HG03469 (cell line): Measurements from ENCODE around the gene RBFOX1.

ENCODE experiments used
- ATAC-seq: cut with Tn5 transposase; IDR thresholded peaks from one replicate; pipeline ENCODE4 v1.9.1; 2021; ENCODE audit warnings: mild to moderate bottlenecking, moderate library complexity, moderate number of reproducible peaks; ENCODE audit not compliant: unreplicated experiment

The RBFOX1 gene

GRCh38 chr16:7366993-7367880, 34.6 kb downstream of the RBFOX1 start:
- no peak for ATAC-seq

GRCh38 chr16:7369204-7369603, 36.6 kb downstream of the RBFOX1 start:
- ATAC-seq: no peak

- no peak for ATAC-seq
These were observed 39.5 kb downstream of the RBFOX1 start for GRCh38 chr16:7372095-7372494.

GRCh38 chr16:7373776-7374175, 41.1 kb downstream of the RBFOX1 start:
- no peak for ATAC-seq

- no peak for ATAC-seq
These were observed 42.0 kb downstream of the RBFOX1 start for GRCh38 chr16:7374614-7375174.

- ATAC-seq: no peak
These were observed 43.6 kb downstream of the RBFOX1 start for GRCh38 chr16:7376227-7376626.

- no peak for ATAC-seq
These were observed 44.6 kb downstream of the RBFOX1 start for GRCh38 chr16:7377231-7377630.

- no peak for ATAC-seq
These were observed 45.5 kb downstream of the RBFOX1 start for GRCh38 chr16:7378024-7378695.

GRCh38 chr16:7380441-7380840, 47.8 kb downstream of the RBFOX1 start:
- ATAC-seq: no peak

GRCh38 chr16:7380911-7381310, 48.3 kb downstream of the RBFOX1 start:
- ATAC-seq: no peak

GRCh38 chr16:7381671-7382070, 49.0 kb downstream of the RBFOX1 start:
- no peak for ATAC-seq

- no peak for ATAC-seq
These were observed 49.9 kb downstream of the RBFOX1 start for GRCh38 chr16:7382521-7382920.

GRCh38 chr16:7390974-7391373, 58.3 kb downstream of the RBFOX1 start:
- ATAC-seq: no peak

GRCh38 chr16:7391694-7392093, 59.0 kb downstream of the RBFOX1 start:
- ATAC-seq: no peak

- ATAC-seq: no peak
These were observed 59.6 kb downstream of the RBFOX1 start for GRCh38 chr16:7392206-7392605.

- no peak for ATAC-seq
These were observed 61.0 kb downstream of the RBFOX1 start for GRCh38 chr16:7393680-7394079.

GRCh38 chr16:7394720-7395336, 62.2 kb downstream of the RBFOX1 start:
- ATAC-seq: no peak

- ATAC-seq: no peak
These were observed 65.3 kb downstream of the RBFOX1 start for GRCh38 chr16:7397901-7398300.

- no peak for ATAC-seq
These were observed 65.9 kb downstream of the RBFOX1 start for GRCh38 chr16:7398536-7398935.

- no peak for ATAC-seq
These were observed 66.7 kb downstream of the RBFOX1 start for GRCh38 chr16:7399296-7399695.

- no peak for ATAC-seq
These were observed 67.7 kb downstream of the RBFOX1 start for GRCh38 chr16:7400117-7400890.
